Suprapubic skin (tissue), 3 donors: Measurements from ENCODE around the gene CD160.

ENCODE experiments used
- POLR2A ChIP-seq, 2 donors: fragments of 450-650 bp; IDR thresholded peaks; one replicate each; pipeline ENCODE4 v1.6.1; 2017; ENCODE audit warnings: antibody characterized with exemption in 2 of 2, mild to moderate bottlenecking in 2 of 2, moderate library complexity in 2 of 2
- TF ChIP-seq, protein P1 (sequence below), 2 donors: fragments of 200-600 bp in 1 of 2; fragments of 450-650 bp in 1 of 2; sonication (generic) in 1 of 2; IDR thresholded peaks; one replicate each; pipeline ENCODE4 v1.5.1; 2016 to 2019; ENCODE audit warnings: antibody characterized with exemption in 2 of 2, mild to moderate bottlenecking in 1 of 2, moderate library complexity in 1 of 2

DNA sequence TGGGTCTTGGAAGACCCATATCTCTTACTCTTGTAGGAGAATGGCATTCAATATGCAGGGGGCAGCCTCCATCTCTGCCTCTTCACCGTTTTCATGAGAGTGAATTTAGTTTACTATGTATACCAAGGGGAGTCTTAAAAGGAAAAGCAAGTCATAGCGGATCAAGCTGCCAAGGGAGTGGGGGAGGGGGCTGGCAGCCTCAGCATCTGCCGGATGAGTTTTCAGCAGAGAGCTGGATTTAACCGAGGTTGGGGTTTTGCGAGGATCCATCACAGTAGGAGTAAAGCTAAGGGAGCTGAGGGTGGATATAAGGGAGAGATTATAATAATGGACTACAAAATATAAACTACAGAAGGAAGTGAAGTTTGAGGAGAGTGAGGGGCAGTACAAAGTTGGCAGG, 9.9 kb downstream of the CD160 start:
- TF ChIP-seq, protein P1, sequence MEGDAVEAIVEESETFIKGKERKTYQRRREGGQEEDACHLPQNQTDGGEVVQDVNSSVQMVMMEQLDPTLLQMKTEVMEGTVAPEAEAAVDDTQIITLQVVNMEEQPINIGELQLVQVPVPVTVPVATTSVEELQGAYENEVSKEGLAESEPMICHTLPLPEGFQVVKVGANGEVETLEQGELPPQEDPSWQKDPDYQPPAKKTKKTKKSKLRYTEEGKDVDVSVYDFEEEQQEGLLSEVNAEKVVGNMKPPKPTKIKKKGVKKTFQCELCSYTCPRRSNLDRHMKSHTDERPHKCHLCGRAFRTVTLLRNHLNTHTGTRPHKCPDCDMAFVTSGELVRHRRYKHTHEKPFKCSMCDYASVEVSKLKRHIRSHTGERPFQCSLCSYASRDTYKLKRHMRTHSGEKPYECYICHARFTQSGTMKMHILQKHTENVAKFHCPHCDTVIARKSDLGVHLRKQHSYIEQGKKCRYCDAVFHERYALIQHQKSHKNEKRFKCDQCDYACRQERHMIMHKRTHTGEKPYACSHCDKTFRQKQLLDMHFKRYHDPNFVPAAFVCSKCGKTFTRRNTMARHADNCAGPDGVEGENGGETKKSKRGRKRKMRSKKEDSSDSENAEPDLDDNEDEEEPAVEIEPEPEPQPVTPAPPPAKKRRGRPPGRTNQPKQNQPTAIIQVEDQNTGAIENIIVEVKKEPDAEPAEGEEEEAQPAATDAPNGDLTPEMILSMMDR (IDR thresholded peaks at IDR 0.05) = no peak
- TF ChIP-seq POLR2A (IDR thresholded peaks at IDR 0.05) = no peak
